GM12892 (cell line): ENCODE data around the gene CCDC192.

Experiments
- POLR2A ChIP-seq: IDR thresholded peaks from 2 replicates; pipeline ENCODE4 v1.6.1; 2011; ENCODE audit warnings: low read depth, low read length, control low read depth
- POLR2AphosphoS5 ChIP-seq: IDR thresholded peaks from 2 replicates; pipeline ENCODE4 v1.6.1; 2011; ENCODE audit warnings: low read depth, low read length, control low read depth
- TAF1 ChIP-seq: IDR thresholded peaks from 2 replicates; pipeline ENCODE4 v1.6.1; 2011; ENCODE audit warnings: low read depth, mild to moderate bottlenecking, control low read depth, low read length, borderline replicate concordance

DNA sequence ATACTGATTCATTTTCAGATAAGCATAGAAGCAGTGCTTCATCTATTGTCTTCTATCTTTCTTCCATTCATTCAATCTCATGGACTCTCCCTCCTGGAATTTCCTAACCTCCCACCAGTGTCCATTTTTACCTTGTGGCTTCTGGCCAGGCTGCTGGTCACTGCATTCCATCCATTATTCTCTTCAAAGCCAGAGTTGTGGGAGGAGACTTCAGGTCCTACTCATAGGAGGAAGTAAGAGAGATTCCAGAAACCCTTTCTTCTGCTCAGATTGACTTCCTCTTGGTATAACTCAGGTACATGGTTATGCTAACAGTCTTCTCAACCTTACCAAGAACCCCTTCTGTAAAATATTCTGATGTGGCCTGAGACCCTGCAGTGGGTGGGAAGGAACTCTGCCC is 227.1 kb downstream of the CCDC192 start:
- no peak for TF ChIP-seq POLR2A
- no peak for TF ChIP-seq POLR2AphosphoS5
- TF ChIP-seq TAF1, result no peak
